Activated CD8-positive, alpha-beta memory T cell treated with anti-CD3 and anti-CD28 coated beads, Interleukin-2, amount 50 U/mL, for 24 hours (primary cell): ENCODE measurements around the gene ID2.
A peak's percentile ranks its signal among the peaks of the same experiment; 100 is the strongest.

Source experiments
- DNase-seq: peaks from one replicate; pipeline ENCODE4 v3.0.0-alpha.2; 2020; ENCODE audit errors: extremely low read depth

ID2 gene

GRCh38 chr2:8681786-8682692 is at the start of gene ID2:
ID2 (plus strand) TSS chr2:8682056; CDS start chr2:8682166, 110 bp downstream.
- DNase-seq: peak; percentile 92

GRCh38 chr2:8632755-8633154 is 49.1 kb upstream of the ID2 start:
- DNase-seq: no peak

- DNase-seq: no peak
These were observed 48.6 kb upstream of the ID2 start for GRCh38 chr2:8633186-8633734.

- no peak for DNase-seq
These were observed 48.0 kb upstream of the ID2 start for GRCh38 chr2:8633735-8634313.

- DNase-seq: no peak
These were observed 47.2 kb upstream of the ID2 start for GRCh38 chr2:8634466-8635172.

- DNase-seq: no peak
These were observed 45.8 kb upstream of the ID2 start for GRCh38 chr2:8636041-8636491.

- no peak for DNase-seq
These were observed 44.9 kb upstream of the ID2 start for GRCh38 chr2:8636721-8637636.

- DNase-seq: no peak
These were observed 43.5 kb upstream of the ID2 start for GRCh38 chr2:8638327-8638726.

- no peak for DNase-seq
These were observed 42.7 kb upstream of the ID2 start for GRCh38 chr2:8639122-8639635.

GRCh38 chr2:8640498-8640897 is 41.4 kb upstream of the ID2 start:
- no peak for DNase-seq

- DNase-seq: no peak
These were observed 40.4 kb upstream of the ID2 start for GRCh38 chr2:8641301-8641965.

- no peak for DNase-seq
These were observed 39.3 kb upstream of the ID2 start for GRCh38 chr2:8642366-8643068.

GRCh38 chr2:8643250-8643995 is 38.4 kb upstream of the ID2 start:
- DNase-seq: no peak

- no peak for DNase-seq
These were observed 37.9 kb upstream of the ID2 start for GRCh38 chr2:8643996-8644356.

GRCh38 chr2:8644605-8645175 is 37.2 kb upstream of the ID2 start:
- DNase-seq: no peak

GRCh38 chr2:8645176-8645831 is 36.6 kb upstream of the ID2 start:
- no peak for DNase-seq

GRCh38 chr2:8646731-8647461 is 35.0 kb upstream of the ID2 start:
- DNase-seq: no peak

GRCh38 chr2:8647462-8647857 is 34.4 kb upstream of the ID2 start:
- DNase-seq: no peak
